ENCODE results near the gene SBK2.

Gene SBK2

GRCh38 chr19:55554302-55554701 is 17.4 kb upstream of the SBK2 start:
- no peak for DNase-seq

DNA sequence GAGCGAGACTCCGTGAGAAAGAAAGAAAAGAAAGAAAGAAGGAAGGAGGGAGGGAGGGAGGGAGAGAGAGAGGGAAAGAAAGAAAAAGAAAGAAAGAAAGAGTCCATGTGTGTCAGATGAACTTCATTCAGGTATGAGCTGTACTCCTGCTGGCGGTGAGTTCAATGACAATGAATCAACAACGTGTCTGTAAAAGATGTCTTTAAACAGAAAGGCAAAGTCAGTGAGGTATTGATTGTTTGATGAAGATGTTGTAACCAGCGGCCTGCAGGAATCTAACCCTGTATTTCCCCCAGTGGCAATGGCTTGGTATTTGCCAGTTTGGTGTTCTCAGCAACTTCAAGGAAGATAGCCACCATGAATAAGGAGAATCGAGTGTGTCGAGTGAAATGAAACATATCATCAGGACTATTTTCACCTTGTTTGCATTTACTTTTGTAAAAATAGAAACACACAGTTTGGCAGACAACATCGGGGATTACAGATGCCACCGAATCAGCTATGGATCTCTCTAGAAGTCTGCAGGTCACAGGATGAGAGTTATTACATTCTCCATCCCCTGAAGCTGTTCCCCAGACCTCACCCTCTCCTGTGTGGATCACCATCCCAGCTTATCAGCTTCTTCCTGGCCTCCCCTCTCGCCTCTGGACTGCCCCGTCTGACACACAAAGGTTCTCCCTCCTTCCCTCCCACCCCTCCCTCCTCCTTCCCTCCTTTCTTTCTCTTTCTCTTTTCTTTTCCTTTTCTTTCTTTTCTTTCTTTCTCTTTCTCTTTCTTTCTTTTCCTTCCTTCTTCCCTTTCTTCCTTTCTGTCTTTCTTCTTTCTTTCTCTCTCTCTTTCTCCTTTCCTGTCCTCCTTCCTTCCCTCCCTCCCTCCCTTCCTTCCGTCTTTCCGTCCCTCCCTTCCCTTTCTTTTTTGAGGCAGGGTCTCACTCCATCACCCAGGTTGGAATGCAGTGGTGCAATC is 16.6 kb upstream of the SBK2 start:
- DNase-seq: no peak

DNA sequence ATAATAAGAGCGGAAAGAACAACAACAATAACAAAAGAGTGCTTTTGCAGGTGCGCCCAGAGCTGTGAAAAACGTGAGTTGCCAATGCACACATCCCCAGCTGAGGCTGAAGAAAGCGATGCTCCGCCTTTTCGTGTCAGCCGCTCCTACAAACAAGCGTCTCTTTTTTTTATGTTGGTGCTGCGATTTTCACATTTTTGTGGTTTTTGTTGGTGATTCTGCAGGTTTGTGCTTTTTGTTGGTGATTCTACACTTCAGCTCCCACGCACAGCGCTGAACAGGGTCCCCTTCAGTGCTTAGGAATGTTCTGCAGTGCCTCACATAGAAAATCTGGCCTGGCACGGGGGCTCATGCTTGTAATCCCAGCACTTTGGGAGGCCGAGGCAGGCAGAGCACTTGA is 15.7 kb upstream of the SBK2 start:
- peak; percentile 88 for DNase-seq

DNA sequence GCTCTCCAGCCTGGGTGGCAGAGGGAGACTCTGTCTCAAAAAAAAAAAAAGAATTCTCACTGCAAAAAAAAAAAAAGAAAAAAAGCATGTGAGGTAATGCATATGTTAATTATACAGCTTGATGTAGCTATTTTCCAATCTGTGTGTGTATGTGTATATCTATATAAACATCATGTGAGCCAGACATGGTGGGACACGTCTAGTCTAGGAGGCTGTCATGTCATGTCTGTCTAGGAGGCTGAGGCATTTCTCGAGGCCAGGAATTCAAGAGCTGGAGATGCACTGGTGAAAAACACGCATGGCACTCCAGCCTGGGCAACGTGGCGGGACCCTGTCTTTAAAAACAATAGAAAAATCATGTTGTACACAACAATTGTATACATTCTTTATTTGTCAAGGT is 15.3 kb upstream of the SBK2 start:
- DNase-seq: no peak

- peak; percentile 30 for DNase-seq
These were observed 13.4 kb upstream of the SBK2 start for GRCh38 chr19:55550321-55550650.

GRCh38 chr19:55549500-55550320 is 12.8 kb upstream of the SBK2 start:
- peak; percentile 88 for DNase-seq

DNA sequence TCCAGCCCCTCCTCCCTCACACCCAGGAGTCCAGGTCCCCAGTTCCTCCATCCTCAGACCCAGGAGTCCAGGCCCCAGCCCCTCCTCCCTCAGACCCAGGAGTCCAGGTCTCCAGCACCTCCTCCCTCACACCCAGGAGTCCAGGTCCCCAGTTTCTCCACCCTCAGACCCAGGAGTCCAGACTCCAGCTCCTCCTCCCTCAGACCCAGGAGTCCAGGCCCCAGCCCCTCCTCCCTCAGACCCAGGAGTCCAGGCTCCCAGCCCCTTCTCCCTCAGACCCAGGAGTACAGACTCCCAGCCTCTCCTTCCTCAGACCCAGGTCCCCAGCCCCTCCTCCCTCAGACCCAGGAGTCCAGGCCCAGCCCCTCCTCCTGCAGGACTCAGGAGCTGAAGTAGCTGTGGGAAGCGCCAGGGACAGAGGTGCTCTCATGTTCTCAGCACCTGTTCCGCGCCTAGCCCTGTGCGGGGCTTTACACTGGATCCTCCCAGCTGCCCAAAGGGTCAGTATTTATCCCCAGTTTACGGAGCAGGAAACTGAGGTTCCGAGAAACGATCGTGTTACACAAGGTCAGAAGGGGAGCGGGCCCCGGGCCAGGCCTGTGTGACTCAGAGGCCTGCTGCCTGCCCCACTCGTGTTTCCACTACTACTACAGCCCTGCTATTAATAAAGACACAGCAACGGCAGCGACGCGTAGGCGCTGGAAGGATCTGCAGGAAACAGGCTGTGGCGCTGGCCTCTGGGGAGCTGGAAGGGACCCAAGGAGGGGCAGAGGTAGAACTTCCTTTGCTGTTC is 10.1 kb upstream of the SBK2 start:
- DNase-seq: peak; percentile 52

- no peak for DNase-seq
These were observed 9.1 kb upstream of the SBK2 start for GRCh38 chr19:55546011-55546410.

GRCh38 chr19:55545443-55545842 is 8.5 kb upstream of the SBK2 start, which contains the start of gene SBK3:
SBK3 (minus strand) TSS chr19:55545543; CDS start chr19:55545543, 0 bp downstream.
- no peak for DNase-seq

DNA sequence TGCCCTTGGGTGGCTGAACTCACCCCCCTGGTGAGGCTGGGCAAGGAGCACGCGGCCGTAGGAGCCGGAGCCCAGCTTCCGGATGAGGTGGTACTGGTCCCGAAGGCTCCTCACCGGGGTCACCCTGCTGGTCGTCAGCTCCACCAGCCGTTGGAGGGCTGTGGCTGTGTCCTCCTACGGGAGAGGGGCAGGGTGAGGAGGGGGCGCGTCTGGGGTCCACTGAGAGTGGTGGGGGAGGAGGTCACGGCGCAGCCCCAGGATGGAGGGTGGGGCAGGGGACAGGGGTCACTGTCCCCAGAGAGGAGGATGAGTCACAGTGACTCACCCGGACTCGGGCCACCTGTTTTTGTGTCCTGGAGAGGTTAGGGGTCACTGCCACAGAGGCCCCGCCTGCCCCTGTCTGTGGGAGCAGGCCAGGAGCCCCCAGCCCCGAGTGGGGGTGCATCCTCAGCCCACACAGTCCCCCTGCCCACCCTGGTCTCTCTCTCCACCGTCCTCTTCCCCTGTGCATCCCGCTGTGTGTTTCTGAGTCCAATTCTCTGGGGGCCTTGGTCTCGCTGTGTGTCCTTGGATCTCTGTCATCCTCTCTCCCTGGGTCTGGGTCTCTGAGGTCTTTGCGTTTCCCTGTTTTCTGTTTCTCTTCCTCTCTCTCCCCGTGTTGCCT is 8.0 kb upstream of the SBK2 start:
- DNase-seq: no peak

DNA sequence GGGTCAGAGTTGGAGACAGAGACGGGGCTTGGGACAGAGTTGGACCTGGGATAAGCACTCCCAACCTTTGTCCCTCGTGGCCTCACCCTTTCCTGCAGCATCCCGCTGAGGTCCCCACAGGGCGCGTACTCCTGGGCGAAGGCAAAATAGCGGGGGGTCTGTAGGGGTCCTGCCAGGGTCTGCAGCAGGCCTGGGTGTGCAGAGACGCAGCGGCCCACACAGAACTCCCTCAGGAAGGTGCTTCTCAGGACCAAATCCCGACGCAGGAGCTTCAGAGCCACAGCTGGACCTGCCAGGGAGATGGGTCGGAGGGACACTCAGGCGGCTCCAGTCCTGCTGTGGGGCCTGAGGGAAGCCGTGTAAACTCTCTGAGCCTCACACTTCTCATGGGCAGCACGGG is 7.1 kb upstream of the SBK2 start:
- DNase-seq: no peak

DNA sequence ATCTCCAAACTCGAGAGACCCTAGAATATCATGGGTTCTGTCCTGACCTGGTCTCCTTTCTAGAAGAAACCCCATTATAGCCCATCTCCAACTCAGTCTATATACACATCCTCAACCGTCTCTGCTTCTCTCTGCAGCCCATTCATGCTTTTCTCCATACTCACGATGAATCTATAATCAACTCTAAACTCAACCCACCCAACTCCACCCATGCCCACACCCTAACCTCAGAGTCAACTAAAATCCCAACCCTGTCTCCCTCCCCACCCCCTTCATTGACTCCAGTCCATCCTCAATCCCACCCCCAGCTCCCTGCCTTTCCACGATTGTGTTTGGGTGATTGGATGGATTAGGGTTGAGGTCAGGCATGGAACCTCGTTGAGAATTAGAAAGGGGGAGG is 6.6 kb upstream of the SBK2 start:
- DNase-seq: no peak

- no peak for DNase-seq
These were observed 5.4 kb upstream of the SBK2 start for GRCh38 chr19:55542292-55542855.

- DNase-seq: no peak
These were observed 4.2 kb upstream of the SBK2 start for GRCh38 chr19:55541091-55541490.

- DNase-seq: no peak
These were observed 3.7 kb upstream of the SBK2 start for GRCh38 chr19:55540619-55541018.

DNA sequence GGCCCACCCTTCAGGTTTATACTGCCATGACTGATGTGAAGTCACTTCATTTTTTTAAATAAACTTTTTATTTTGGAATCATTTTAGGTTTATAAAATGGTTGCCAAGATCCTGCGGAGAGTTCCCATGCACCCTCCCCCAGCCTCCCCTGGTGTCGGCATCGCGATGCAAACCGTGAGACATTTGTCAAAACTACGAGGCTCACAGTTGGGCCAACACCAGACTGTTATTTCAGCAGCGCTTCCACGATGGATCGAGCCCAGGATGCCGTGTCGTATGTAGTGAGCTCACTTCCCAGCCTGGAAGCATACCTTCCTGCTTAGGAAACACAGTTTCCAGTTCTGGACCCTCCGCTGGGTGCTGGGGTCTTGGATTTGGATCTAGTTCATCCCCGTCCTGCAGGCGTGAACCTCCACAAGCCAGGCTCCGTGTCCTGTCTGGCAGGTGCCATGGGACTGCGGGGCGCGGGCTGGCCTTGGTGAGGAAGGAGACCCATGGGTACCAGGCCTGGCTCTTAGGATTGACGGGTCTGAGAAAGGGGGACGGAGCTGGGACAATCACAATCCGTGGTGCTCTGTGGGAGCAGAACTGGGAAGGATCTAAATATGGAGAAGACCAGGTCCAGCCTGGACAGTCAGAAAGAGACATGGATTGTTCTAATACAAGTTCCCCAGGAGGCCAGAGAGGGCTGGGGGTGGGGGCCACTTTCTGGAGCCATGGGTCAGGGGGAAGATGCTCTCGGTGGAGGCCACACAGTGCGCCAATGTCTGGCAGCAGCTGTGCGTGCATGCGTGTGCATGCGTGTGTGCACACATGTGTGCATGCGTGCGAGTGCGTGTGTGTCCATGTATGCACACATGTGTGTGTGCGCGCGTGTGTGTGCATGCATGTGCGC is 2.4 kb upstream of the SBK2 start:
- no peak for DNase-seq

DNA sequence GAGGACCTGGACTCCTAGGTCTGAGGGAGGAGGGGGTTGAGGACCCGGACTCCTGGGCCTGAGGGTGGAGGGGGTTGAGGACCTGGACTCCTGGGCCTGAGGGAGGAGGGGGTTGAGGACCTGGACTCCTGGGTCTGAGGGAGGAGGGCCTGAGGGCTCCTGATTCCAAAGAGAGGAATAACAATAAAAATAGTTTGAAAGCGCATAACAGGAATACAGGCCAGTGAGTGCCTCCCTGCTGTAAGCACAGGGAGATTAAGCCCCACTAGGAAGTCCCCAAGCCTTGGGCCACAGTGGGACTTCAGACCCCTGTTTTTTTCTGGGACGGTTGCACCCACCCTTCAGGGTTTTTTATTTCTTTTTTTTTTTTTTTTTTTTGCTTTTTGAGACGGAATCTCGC is 1.2 kb upstream of the SBK2 start:
- DNase-seq: no peak

DNA sequence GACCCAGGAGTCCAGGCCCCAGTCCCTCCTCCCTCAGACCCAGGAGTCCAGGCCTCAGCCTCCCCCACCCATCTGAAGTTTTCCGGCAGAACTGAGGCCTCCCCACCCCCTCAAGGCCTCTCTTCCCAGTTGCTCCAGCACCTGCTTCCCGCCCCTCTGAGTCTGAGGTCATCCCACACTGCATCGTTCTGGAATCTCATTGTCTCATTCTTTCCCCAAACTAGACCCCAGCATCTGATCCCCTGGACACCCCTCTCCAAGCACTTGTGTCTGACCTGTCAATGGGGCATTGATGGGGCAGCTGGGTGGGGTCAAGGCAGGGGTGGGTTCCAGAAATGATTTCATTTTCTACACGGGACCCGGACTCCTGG is 793 bp upstream of the SBK2 start:
- DNase-seq: peak; percentile 31

GRCh38 chr19:55536366-55536765 is 567 bp downstream of the SBK2 start:
- DNase-seq: no peak

DNA sequence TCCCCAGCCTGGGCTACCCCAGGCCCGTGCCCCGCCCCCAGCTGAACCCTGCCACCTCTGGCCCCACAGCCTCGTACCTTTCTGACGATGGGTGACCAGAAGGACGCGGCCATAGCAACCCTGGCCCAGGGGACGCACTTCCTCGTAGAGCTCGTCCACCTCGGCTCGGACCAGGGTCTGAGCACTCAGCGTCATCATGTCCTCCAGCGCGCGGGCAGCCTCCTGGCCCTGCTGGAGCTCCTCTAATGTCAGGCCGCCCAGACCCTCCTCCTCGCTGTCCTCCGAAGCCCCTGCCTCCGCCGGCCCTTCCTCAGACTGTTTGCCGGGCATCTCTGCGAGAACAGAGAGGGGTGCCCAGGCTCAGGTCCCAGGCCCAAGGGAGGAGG is 975 bp downstream of the SBK2 start:
- DNase-seq: no peak

Measured in fibroblast of skin of abdomen (primary cell).